Measurements from ENCODE around the gene FLYWCH1.

DNA sequence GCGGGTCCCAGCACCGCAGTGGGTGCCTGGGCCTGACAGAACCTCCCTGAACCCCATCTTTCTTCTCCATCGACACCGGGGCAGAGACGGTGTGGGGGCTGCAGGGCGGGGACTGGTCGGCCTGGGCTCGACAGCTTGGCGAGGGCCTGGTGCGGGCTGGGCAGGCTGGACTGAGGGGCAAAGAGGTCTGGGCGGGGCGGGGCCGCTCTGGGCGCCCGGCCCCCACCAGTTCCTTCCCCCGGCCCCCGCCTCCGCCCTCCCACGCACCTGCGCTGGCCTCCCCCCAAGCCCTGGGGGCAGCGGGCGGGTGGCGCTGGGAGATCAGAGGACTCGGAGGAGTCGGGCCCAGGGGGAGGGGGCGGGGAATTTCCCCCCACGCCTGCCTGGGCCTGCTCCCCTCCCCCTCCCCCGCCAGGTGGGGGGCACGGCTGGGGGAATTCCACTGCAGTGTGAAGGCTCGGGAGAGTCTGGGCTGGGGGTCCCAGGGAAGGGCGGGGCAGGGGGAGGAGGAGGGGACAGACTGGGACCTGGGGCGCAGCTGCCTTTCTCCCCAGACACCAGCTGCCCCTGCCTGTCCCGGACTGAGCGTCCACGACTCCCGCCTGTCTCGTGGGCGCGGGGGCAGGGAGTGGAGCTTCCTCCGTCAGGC is 51.5 kb downstream of the FLYWCH1 start:
- TF ChIP-seq, protein P1, sequence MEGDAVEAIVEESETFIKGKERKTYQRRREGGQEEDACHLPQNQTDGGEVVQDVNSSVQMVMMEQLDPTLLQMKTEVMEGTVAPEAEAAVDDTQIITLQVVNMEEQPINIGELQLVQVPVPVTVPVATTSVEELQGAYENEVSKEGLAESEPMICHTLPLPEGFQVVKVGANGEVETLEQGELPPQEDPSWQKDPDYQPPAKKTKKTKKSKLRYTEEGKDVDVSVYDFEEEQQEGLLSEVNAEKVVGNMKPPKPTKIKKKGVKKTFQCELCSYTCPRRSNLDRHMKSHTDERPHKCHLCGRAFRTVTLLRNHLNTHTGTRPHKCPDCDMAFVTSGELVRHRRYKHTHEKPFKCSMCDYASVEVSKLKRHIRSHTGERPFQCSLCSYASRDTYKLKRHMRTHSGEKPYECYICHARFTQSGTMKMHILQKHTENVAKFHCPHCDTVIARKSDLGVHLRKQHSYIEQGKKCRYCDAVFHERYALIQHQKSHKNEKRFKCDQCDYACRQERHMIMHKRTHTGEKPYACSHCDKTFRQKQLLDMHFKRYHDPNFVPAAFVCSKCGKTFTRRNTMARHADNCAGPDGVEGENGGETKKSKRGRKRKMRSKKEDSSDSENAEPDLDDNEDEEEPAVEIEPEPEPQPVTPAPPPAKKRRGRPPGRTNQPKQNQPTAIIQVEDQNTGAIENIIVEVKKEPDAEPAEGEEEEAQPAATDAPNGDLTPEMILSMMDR (IDR thresholded peaks at IDR 0.05; ENCODE audit: low read depth, low read length) = no peak
- TF ChIP-seq POLR2A (IDR thresholded peaks at IDR 0.05; ENCODE audit: extremely low read depth, insufficient read length) = no peak

Data from NB4 (cell line).